ENCODE results near the gene ABTB2.

The ABTB2 gene

DNA sequence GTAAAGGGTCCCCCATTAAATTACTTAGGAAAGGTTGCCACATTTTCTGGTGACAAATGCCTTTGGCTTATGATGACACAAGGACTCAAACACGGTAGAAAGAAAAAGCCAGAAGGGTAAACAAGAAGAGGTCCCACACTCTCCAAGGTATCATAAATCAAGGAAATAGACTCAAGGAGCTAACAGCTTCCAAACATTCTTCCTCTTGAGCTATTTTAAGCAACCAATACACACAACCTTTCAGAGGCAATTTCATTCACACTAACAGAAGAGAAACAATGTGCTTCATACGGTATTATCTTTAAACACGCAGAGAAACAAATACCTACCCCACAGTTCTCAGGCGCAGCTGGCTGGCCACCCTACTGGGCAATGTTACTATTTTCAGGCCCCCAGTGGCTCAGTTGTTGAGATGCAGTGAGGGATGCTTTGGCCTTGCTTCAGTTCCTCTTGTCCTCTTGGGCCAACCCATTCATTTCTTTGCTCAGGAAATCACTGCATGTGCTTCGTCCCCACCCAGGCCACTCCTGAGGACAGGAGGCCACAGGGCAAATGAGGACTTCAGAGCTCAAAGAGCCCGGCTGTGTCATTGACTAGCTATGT is 15.8 kb downstream of the ABTB2 start:
- no peak for DNase-seq (ENCODE audit: low read depth, low spot score)

DNA sequence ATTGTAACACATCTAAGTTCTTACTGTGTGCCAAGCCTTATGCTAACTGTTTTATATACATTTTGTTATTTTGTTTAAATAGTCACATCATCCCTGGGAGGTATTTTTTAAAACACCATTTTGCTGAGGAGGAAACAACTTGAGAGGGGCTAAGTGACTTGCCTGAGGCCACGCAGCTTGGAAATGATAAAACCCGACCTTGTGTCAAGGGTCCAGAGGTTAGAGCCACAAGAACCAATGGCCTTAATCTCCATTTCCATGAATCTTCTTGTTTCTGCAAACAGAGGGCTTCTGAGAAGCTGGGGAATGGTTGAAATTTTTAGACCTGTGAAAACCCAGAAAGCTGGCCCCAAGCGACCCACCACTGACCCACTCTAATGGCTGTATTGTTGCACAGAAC is 16.7 kb downstream of the ABTB2 start:
- no peak for DNase-seq (ENCODE audit: low read depth, low spot score)

DNA sequence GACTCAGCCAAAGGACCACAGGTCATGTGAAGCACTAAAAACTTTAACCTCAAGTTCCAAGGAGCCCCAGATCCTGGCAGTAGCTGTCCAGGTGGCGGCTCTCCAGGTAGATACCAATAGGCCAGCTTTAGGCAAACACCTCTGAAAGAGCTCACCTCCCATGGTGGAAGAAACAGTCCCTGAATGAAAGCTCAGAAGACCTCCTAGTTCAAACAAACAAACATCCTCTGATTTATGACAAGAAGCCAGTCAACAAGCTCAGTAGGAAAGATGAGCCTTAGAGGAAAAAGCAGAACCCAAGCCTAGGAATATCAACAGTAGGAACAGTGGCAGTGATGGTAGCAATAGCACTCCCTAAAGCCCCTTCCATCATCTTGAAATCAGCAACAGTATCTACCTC is 17.2 kb downstream of the ABTB2 start:
- DNase-seq (ENCODE audit: low read depth, low spot score), result no peak

DNA sequence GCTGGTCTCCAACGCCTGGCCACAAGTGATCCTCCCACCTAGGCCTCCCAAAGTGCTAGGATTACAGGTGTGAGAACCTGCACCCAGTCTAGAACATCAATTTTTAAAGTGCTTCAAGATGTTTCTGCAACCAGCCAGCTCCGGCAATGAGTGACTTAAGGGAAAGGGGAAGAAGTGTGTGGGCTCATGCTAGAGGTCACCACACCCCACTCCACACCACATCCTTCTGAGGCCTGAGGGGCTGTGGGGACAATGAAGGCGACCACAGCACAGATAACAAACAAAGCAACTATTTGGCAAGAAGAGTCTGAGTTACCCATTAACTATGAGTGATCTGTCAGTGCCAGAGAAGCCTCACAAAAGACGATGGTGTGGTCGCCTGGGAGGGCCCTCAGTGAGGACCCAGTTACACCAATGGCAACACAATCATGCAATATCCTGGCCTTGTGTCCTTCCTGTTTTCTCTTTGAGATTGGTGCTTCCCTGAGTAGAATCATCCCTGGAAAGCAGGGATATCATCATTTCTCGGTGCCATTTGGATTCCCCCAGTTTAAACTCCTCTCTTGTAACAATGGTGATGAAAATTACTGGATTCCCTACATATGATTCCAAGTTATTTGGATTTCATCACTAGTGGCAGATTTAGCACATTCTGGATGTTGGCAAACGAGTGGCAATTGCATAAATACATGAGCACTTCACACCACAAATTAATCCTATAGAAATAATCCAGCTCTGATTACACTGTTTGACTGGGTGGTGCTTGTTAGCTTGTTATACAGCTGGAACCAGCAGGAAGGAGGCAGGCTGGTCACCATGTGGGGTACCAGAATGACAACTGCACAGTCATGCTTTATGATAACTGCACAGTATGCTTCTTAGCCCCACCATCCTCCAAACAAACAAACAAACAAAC is 18.4 kb downstream of the ABTB2 start:
- DNase-seq (ENCODE audit: low read depth, low spot score), result no peak

DNA sequence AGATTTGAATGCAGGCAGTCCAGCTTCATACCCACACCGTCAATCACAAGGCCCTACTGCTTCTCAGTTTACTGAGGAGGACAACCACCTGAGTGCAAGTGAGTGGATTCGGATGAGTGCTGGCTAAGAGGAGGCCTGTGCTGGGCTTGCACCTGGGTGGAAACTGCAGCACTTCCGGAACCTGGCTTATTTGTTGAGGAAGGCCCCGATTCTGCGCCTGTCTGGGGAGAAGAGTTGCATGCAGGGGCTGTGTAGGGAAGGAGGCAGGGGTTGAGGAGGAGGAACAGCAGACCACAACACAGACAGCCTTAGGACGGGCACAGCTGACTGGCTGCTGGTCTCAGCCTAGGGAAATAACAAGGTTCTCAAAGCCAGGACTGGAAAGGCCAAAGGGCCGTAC is 20.8 kb downstream of the ABTB2 start:
- DNase-seq (ENCODE audit: low read depth, low spot score), result no peak

DNA sequence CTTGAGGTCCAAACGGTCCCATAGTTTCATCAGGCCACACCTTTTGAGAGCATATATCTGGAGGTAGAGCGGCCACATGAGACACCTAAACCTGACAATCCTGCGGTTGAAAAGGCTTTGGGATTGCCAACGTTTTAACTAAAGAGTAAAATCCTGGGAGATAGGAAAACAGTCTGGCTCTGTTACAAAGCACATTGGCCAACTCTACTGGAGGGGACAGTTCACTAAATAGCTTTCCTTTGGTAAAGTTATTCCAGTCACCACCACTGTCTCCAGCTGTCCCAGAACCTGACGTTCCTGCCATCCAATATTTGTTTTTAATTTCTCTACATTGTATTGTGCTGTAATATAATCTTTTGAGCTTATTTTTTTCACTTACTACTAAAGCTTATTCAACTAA is 22.0 kb downstream of the ABTB2 start:
- no peak for DNase-seq (ENCODE audit: low read depth, low spot score)

DNA sequence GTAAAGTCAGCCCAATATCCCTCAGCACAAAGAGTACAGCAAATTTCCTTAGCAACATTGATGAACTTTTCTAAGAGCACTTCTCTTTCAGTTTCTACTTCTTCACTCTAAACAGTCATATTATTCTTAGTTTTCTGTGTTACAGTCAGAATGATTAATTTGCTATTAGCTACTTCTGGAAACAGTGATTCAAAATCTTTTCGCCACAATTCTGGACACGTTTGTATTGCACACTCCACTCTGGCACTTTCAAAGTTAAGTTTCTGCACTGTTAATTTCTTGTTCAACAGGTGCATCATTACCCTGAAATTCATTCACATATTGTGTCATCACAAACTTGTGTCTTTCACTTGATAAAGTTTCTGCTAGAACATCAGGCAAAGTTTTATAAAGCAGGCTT is 22.5 kb downstream of the ABTB2 start:
- DNase-seq (ENCODE audit: low read depth, low spot score), result no peak

DNA sequence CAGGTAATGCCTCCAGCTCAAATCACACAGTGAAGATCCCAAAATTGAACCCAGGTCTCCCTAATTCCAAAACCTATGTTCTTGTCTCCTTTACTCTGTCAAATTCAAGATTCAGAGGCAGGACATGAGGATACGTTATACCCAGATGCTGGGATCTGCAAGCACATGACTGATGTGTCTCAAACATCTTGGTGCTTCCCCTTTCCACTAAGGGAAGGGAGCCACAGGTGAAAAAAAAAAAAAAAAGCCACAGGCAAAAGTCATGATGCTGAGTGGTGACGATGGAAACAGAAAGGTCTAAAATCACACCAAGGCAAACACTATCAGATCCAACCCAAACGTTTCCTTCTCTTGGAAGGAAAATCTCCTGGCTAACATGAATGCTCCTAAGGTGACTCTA is 24.0 kb downstream of the ABTB2 start:
- DNase-seq (ENCODE audit: low read depth, low spot score), result no peak

DNA sequence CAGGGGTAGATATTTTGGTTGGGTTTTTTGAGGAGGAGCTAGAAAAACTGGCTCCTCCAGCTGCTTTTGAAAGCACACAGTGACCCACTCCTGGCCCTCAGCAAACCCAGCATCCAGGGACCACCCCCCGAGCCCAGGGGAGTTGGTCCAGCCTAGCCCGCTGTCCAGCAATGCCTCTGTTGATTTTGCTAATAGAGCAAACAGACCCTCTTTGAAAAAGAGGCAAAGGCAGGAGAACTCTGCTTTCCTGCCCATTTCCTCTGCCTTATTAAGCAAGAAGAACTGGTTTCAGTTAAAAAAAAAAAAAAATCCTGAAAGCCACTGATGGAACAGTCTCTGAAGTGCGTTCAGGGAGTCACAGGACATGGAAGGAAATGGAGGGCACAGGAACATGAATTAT is 25.3 kb downstream of the ABTB2 start:
- no peak for DNase-seq (ENCODE audit: low read depth, low spot score)

DNA sequence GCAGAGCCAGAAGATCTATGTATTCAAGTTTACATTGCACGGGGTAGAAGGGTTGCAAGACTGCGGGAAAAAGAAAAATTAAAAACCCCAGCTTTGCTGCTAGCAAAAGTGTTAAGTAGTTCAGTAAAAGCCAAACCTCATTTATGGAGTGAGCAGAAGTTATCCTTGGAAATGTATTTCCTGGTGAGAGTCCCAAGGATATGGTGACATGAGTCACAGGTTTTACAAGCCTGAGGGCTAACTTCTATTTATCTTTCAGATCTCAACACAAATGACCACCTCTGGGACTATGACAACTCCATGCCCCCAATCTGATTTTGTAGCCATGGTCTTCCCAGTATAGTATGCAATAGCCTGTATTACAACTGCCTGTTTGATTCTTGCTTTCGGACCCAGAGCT is 26.1 kb downstream of the ABTB2 start:
- no peak for DNase-seq (ENCODE audit: low read depth, low spot score)

DNA sequence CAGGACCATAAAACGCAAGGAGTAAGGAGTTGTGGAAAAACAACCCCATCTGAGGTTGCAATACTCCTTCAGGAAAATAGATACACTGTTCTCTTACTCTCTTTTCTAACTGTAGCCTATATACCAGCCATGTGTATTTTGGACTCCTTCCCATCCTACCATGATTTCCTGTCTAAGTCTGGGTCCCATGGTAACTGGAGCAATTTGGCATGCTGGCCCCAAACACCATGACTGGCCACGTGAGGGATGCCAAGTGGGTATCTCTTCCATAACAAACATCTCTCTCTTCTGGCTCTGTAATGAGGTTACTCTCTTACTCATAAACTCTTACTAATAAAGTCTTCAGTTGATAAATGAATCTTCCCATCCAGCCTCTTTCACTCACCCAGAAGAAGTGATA is 26.5 kb downstream of the ABTB2 start:
- no peak for DNase-seq (ENCODE audit: low read depth, low spot score)

DNA sequence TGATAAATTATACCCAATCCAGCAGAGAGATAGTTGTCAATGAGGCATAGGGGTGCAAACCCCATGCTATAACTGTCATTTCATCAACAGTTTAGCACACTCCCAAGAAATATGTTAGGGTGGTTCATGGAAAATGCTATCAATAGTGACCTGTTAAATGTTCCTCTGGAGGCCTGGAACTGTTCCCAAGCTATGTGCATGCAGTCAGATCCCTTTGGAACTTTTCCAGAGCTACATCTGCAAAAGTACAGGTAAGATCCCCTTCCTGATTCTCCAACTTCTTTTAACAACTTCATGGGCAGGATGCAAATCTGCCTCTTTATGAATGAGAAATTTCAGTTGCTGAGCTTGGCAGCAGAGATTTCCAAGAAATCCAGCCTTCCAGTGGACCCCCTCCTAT is 27.2 kb downstream of the ABTB2 start:
- no peak for DNase-seq (ENCODE audit: low read depth, low spot score)

DNA sequence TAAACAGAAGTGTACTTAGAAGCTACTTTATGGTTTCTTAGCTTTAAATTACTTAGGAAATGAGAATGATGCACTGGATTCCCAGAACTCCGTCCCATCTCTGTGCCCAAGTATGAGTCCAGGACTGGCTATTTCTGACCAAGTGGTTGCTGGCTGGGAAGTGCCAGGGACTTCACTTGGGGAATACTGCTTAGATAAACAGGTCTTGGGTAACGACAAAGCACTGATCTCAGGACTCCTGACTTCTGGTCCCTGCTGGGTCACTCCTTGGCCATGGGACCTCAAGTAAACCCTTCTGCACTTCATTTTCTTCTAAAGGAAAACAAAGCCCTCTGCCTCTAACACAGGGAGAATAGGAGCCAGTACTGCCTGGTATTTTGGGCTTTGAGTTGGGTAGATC is 27.9 kb downstream of the ABTB2 start:
- DNase-seq (ENCODE audit: low read depth, low spot score), result no peak

DNA sequence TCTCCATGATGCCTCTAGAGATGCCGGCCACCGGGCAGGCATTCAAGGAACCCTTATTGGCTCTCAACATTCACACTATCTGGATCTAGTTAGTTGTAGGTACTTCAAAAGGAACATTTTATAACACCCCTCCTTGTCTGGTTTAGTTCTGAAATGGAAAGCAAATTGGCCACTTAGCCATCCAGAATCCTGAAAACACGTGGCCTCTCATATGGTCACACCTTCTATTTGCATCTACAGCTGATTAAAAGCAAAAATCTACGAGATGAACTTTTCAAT is 29.2 kb downstream of the ABTB2 start:
- DNase-seq (ENCODE audit: low read depth, low spot score), result no peak

DNA sequence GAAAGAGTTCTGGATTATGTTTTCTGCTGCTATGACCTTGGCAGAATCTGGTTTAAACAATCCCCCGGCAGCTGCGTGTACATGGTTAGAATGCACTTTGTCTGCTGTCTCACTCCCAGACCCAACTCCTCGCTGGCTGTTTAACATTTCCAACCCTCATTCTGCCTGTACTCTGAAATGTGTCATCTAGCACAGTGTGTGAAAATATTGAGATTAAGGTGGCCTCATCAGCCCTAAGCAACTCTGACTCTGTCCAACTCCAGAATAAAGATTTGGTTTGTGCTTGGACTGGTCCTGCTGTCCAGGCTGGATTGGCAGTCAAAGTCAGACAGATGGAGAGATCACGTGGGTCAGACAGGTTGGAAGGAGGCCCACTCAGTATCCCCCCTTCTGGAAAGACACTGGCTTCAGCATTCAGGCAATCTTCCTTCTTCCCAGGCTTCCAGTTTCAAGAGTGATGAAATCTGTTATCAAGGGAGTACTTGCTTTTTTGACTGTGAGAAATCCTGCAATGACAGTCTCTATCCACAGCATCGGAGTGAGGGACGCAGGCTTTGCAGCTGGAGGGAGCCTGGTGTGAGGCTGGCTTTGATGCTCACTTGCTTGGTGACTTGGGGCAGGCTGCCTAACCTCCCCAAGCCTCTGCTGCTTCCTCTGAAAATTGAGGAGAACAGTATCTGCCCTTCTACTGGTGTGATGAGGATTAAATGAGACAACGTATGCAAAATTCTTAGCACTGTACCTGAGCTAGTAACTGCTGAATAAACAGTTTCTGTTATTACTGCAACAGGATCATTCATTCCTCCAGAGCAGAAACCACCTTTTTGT is 29.8 kb downstream of the ABTB2 start:
- no peak for DNase-seq (ENCODE audit: low read depth, low spot score)

DNA sequence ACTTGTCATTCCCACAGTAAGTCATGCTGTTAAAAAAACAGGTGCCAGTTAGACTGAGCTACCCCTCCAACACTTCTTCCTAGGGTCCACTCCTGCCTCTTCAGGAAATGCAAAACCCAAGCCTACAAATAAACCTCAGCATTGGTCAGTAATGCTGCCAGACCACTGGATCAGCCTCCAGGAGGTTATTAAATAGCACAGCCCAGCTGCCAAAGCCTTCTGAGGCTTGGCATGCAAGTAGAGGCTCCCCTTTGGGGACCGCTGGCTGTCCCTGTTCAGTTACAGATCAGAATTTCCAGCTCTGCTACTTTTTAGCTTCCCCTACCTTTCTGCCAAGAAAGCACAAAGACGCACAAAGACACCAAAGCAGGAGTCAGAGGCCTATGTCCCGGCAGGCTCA is 33.3 kb downstream of the ABTB2 start:
- DNase-seq (ENCODE audit: low read depth, low spot score), result no peak

DNA sequence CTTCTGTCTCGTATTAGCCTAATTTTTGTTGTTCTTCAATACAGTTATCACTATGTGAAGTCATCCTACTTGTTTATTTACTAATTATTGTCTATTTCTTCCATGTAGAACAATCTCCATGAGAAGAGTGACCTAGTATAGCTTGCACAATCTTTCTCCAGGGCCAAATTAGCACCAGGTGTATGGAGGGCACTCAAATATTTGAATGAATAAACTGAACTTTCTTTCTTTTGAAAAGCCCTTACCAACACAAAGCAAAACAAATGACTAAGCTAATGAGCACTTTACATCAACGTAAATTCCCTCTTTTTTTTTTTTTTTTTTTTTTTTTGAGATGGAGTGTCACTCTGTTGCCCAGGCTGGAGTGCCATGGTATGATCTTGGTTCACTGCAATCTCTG is 34.2 kb downstream of the ABTB2 start:
- no peak for DNase-seq (ENCODE audit: low read depth, low spot score)

DNA sequence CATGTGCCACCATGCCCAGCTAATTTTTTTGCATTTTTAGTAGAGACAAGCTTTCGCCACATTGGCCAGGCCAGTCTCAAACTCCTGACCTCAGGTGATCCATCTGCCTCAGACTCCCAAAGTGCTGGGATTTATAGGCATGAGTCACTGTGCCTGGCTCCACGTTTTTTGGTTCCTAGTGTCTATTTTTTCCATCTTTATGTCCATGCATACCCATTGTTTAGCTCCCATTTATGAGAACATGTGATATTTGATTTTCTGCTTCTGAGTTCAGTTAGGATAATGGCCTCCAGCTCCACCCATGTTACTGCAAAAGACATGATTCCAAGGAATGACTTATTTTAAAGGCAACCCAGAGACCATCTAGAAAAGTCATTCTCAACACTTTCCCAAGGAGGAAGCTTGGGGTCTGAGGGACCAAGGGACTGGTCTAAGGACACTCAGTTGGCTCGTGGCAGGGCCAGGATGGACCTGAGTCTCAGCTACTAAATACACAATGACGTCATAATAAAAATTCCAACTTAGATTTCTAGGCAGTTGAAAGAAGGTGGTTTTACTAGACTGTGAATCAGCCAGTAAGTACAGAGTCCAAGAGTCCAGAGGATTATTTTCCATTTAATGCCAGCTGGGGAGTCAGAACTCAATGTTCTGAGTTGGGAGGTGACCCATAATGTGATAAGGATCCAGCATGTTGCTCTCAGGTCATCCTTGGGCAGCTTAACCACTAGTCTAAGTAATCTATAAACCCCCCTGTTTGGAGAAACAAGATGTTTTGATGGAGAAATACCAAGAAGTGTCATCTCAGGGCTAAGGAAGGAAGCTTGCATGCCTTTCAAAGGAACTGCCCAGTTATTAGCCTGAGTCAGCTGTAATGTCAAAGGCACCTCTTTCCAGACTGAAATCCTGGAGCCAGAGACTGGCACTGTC is 39.4 kb downstream of the ABTB2 start:
- no peak for DNase-seq (ENCODE audit: low read depth, low spot score)

DNA sequence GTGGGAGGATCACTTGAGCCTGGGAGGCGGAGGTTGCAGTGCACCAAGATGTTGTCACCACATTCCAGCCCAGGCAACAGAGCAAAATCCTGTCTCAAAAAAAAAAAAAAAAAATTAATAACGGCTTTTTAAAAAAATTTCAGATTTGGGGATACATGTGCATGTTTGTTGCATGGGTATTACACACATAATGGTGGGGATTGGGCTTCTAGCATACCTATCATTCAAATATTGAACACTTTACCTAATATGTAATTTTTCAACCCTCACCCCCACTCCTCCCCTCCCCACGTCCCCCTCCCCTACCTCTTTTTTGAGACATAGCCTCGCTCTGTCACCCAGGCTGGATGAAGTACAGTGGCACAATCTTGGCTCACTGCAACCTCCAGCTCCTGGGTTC is 40.1 kb downstream of the ABTB2 start:
- DNase-seq (ENCODE audit: low read depth, low spot score), result no peak

DNA sequence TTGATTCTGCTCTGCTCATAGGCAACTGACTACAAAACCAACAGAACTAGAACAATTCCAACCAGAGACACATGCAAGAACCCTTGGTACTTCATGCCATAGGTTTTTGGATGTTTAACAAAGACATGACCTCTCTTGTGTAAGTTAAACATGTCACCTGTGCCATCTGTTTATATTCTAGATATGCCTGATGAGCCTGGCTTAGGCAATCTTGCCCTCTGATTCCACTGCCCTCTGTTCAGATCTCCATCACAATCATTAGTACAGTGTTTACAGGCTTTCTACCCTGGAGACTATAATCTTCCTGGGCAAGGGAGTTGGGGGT is 40.8 kb downstream of the ABTB2 start:
- DNase-seq (ENCODE audit: low read depth, low spot score), result no peak

DNA sequence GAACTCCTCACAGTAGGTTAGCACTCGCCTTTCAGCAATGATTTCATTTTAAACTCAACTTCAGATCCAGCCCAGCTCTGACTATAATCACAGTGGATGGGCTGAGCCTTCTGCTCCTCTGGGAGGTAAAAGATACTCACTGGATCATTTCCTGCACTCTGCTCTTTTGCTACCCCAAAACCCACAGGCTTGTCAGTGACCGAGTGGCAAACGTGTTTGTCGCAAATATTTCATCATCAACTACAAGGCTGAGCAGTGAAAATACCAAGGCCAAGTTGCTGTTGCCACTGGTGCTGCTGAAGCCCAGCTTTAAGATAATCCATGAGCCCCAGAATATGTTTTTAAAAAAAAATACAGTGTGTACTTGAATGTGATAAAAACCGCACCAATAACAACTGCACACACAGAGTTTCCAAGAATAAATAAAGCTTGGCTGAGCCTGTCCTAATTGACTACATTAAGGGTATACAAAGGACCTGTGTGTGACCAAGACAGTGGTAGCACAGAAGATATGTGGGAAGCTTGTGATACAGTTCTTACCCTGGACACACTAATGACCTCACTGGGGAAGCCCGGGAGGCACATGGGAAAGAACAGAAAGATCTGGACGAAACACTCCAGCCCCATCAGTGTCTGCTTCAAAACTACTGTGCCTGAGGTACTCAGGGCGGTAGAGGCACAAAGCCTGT is 41.3 kb downstream of the ABTB2 start:
- no peak for DNase-seq (ENCODE audit: low read depth, low spot score)
